GM21717 (cell line): ENCODE results near the gene FOXP1.
"Not testable (repeated sequence)": the region's sequence is repeated elsewhere in the genome, so short reads cannot be mapped to it uniquely, and the experiment has no call there.

ENCODE experiments used
- ATAC-seq: cut with Tn5 transposase; IDR thresholded peaks from one replicate; pipeline ENCODE4 v1.9.1; 2021; ENCODE audit warnings: mild to moderate bottlenecking, moderate library complexity; ENCODE audit not compliant: unreplicated experiment

Gene FOXP1

DNA sequence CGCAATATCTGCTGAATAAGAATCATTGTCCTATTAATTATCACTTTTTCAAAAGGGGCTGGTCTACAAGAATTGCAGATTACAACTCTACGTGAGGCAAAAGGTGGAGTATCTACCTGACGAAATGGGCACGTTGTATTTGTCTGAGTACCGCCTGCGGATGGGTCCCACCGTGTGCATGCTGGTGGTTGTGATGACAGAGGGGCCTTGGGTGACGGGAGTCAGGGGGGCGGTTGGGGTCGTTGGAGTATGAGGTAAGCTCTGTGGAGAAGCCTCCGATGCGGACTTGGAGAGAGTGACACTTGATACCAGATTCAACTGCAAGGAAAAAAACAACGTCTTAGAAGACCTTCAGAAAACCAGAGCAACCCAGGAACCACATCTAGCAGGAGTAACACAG lies 605.8 kb downstream of the FOXP1 start:
- no peak for ATAC-seq

DNA sequence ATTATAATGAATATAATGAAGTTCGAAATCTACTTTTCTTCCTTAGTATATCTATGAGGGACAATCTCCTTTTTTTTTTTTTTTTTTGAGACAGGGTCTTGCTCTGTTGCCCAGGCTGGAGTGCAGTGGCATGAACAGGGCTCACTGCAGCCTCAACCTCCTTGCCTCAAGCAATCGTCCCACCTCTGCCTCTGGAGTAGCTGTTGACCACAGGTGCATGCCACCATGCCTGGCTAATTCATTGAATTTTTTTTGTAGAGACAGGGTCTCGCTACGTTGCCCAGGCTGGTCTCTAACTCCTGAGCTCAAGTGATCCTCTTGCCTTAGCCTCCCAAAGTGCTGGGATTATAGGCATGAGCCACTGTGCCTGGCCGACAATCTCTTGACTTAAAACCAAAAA lies 607.5 kb downstream of the FOXP1 start:
- ATAC-seq: not testable (repeated sequence)

DNA sequence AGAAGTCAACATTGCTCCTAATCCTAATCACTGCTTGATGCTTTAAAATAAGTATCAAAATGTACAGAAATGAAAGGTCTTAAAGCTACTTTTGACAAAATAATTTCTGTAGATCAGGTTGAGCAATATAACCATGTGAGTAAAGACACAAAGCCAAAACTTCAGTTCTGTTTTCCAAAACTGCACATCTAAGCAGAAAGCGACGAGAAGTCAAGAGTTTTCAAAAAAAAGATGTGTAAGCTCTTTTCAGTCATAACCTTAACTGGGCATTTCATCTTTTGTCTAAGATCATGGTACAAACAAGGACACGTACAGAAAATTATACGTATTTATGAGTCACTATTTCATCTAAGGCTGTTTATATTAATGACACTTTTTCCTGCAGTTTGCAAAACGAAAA lies 608.8 kb downstream of the FOXP1 start:
- no peak for ATAC-seq

DNA sequence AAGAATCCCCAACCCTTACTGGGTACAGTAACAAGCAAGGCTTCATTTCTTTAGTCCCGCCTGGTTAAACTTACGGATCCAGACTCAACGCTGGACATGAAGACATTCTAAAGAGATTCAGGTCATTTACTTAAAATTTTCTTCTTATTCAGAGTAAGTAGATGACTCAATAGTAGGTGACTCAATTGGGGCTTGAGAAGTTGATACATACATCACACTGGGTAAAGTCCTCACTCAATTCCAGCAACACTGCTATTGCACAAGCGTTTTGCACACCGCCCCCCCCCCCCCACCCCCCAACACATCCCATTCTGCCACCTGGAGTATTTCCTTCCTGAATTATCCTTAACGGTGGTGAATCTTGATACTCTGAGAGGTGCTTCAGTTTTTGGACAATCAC lies 610.0 kb downstream of the FOXP1 start:
- no peak for ATAC-seq

DNA sequence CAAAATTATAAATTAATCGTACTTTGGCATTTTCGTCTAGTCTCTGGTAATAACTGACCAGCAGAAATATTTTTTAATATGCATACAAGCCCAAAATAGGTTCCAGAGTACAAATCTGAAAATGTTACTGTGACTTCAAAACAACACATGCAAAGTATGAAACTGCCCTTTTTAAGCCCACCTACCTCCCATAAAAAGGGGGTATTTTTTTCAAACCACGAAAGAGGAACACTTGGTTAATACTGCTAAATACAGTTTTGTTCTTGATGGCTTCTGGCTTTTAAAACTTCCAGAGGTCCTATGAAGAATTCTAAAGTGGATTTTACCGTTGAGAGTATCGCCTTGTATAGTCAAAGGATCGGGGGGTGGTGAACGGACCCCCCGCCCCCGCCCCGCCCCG lies 610.7 kb downstream of the FOXP1 start:
- no peak for ATAC-seq

DNA sequence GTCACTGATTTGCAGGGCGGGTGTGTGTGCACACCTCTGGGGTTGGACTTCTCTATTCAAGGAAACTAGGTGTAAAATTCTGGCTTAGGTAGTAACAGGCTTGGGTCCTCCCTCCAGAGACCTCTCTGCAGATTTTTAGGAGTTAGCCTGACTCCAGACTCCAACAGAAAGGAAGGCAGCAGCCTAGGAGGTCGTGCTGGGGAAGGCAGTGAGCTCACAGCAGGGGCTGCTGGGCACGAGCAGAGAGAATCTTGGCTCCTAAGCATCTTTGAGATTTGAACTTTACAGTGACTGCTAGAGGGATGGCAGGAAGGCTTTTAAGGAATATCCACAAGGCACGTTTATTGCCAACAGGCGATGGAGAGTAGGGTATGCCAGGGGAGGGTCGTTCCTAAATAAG lies 612.6 kb downstream of the FOXP1 start:
- no peak for ATAC-seq

DNA sequence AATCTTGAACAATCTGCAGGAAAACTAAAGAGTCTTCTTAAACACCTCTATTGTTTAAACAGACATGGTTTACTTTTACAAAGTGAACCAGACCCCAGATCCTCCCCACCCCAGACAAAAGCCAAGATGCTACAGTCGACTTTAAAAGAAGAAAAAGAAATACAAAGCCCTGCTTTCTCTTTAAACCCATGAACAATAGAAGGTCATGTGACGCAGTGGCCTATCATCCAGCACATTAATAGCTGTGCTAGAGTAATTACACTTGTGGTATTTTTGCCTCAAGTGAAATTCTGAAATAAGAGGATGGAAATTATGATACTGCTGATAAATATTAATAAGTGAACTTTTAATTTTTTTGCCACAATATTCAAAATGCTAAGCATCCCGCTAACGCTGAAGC lies 613.4 kb downstream of the FOXP1 start:
- no peak for ATAC-seq

DNA sequence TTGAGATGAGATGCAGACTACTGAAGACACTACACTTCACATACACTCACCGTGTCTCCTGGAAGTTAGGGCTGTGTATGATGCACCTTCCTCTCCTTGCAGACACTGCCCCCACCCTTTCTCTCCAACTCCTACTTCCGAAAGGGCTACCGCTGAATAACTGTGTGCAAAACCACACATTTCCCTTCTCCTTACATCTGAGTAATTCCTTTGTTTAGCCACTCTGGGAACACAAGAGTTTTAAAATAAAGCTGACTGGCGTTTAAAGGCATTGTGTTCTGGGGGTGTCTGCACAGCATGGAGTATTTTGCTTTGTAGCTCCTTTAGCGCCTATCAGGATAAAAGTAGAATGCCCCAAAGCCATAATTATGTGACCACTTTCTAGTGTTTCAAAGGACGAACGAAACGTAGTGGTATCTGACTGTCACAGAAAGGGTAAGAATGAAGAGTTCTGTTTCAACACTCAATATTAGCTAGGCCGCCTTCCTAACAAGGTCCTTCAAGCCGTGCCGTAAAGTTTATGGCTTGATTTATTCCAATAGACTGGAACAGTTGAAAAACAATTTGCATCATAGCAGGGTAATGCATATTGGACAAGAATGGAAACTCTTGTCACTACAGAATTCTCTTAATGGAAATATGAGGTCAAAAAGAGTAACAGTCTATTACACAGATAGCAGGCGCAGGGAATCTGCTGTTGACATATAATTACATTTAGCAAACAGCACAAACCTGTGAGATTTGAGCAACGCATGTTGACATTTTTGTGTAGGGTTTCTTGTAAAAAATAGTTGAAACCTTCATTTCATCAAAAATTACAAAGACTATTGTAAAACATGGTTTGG lies 619.9 kb downstream of the FOXP1 start:
- ATAC-seq: no peak

DNA sequence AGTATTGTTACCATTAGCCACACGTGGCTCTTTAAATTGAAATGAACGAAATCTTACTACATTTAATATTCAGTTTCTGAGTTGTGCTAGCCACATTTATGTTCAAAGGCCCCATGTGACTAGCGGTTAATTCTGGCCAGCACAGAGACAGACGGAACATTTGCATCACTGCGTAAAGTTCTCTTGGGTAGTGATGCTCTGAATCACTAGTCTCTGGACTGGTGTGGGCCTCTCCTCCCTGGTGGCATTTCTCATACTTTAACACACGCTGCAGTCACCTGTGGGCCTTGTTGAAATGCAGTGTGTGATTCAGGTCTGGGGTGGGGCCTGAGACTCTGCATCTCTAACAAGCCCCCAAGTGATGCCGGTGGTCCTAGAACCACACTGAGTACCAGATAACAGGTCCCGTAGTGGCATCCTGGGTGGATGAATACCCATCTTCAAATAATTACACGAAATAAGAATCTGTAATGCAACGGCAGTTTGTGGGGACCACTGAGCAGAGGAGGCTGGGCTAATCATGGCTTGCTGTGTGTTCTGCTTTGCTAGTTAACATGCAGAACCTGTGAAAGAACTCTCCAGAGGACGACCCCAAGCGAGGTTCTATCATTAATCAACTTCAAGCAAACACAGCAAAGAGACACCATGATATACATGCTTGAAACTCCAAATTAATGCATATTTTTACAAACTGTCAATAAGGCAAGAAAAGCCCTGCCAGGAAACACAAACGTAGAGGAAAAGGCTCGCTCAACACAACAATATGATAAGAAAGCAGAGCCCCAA lies 623.8 kb downstream of the FOXP1 start:
- ATAC-seq: no peak

DNA sequence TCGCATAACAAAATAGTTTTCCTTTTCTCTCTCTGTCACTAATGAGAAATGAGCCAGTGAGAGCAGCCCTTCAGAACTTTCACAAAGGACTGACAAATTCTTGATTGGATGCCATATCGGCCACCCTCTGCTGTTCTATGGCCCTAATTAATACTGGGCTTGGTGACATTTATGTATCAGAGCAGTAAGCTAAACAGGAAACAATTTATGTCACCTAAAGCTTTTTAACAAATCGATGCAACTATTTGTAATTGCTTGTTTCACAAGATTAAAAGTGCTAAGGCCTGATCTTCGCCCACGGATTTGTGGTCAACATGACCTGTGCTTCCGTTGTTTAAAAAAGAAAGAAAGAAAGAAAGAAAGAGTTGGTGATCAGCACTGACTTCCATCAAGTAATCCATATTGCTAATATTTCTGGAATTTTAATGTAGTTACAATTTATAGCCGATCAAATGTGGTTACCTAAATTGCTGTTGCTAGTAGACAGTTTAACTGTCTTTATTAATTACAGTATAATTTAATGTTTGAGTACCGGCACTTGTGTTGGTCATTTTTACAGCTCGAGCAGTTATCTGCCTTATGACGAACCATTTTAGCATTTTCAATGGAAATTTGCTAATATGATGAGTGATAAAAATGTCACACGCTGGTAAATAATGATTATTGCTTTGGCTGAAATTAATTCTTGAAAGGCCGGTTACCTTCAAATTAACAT lies 631.3 kb downstream of the FOXP1 start:
- no peak for ATAC-seq

DNA sequence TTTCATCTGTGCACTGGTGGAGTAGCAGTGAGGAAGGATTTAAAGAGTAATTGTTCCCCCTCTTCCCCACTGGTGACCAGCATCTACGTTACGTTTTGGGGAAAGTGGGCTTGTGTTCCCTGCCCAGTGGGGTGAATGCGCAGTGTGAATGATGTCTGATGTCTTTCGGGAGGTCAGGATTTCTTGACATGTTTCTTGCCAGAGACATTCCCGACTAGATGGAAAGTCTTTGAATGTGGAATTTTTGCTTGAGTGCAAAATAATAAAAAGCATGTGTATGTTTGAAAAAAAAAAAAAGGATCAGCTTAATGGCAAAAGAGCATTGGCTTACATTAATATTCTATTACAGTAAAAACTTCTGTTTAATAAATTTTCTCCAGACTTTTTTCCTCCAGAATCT lies 632.2 kb downstream of the FOXP1 start:
- no peak for ATAC-seq

DNA sequence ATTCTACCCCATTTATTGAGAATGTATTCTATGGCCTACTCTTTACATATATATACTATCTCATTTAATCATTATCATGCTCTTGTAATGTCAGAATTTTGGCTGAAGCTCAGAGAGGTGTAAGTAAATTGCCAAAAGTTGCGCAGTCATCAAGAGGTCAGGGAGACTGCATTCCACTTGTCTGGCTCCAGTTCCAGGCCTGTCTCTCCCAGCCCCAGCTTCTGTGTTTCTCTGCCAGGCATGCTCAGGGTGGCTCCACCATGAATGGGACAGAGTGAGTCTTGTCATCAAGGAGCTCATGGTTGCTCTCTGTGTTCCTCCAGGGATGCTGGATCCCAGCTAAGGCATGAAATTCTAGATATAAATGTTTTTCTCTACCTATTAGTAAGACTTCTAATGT lies 635.9 kb downstream of the FOXP1 start:
- ATAC-seq: no peak

DNA sequence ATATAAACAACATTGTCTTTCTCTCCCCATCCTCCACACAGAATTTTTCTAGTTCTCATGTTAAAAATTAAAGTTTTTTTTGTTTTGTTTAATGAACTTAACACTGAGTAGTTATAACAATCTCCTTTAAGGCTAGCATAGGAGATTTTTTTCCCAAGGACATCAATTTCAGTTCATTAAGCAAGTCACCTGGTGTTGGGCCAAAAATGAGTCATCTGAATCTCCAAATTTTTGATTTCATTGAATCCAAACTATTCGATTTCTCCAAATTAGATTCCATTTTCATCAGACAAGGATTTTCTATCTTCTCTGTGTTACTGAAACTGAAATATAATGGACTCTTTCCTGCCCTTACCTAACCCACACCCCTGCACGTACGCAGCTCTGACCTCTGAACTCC lies 639.6 kb downstream of the FOXP1 start:
- no peak for ATAC-seq

DNA sequence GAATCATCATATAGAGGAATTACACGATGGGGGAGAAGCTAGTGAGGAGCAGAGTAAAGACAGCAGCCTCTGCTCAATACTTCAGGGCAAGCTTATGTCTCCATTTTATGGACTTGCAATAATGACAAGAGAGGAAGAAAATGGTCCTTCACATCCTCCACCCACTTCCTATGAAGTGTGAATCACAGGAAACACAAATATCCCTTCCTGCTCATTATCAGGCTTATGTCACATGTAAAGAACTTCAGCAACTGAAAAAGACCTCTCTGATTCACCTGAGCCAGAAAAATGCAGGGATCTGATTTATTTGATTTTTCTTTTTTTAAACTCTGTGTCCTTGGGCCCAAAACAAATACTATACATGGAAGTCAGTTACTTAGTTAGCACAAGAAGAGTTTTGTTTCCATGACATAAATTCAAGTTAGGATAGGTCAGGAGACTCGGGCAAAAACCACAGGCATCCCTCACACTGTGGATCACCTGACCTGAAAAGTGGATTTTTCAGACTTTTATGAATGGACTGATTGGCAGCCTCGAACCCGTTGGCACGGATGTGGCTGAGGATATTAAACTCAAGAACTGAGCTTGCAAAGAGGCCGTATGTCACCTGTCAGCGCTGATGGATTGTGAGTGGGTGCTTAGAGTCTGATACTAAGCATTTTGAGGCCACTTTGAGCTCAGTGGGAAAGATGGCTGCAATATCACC lies 650.3 kb downstream of the FOXP1 start:
- no peak for ATAC-seq

DNA sequence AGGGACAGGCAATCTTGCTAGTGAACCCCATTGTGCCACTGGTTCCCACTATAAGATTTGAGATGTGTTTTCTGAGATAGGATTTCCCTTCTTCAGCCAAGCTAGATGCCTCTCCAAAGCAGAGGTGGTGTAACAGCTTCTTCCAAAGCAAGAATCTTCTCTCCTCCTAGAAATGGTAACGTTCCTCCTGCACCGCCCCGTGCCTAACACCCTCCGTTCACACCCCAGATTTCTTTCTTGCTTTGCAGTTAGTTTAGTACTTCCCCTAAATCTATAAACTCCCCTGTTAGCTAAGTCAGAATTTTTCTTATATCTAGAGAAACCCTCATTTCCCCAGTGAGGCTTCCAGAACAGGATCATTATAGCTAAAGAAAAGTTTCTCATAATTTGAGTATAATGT lies 653.5 kb downstream of the FOXP1 start:
- ATAC-seq: no peak

DNA sequence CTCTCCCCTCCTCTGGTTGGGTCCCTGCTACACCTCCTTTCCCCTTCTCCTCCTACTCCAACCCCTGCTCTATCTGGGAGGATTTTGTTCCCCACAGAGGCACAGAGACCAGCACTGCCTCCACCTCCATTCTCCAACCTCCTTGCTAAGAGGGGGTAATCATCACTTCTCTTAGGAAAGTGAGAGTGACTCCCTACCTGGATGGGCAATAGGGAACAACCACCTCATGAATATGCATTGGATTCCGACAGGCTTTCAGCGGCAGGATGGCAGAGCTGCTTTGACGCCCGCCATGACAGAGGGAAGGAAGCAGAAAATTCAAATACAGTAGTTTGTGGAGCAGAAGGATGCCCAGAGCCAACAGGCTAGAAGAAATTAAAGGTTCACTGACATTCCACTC lies 656.3 kb downstream of the FOXP1 start:
- no peak for ATAC-seq

DNA sequence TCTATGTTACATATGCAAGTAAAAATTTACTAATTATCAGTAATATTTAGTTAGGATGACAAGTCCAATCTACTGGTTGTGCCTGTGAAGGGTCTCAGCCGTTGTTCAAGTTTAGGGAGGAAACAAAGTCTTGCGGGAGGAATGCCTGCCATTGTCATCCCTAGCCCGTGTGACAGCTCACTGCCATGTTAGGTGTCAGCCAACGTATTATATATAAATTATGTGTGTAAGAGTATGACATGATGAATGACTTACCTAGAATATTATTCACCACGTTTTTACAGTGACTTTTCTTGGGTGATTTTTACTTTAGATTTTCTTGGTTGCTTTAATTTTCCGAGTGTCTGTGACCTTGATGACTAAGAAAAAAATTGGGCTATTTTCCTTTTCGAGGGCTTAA lies 656.7 kb downstream of the FOXP1 start:
- ATAC-seq: no peak

DNA sequence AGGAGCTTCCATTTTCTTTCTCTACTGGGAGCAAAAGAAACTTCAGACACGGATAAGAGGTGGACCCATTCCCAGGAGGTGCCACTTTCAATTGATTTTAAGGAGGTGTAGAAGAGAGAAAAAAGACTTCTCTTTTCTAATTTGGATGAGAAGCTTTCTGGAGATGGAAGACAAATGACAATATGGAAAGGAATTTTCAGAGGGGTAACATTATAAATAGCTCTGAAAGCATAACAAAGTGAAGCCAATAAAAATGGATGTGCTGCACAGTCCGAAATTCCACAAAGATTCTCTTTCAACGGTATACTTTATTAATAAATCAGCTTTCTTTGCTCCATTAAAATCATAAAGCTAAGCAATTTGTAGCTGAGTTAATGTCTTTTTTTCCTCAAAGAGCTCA lies 663.9 kb downstream of the FOXP1 start:
- no peak for ATAC-seq

DNA sequence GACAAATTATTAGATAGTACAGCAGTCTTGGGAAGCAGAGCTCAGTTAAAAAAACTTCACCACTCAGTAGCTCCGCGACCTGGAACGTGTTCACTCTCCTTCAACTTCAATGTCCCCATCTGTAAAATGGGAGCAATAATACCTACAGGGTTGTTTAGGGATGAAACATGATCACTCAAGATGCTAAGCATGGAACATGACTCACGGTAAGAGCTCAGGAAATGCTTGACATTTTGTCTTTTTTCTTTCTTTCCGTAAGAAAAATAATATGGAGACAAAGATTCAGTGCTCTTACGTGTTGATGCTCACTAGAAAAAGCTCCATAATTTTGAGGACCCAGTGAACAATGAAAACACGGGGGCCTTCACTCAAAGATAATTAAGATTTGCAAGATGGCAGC lies 664.4 kb downstream of the FOXP1 start:
- no peak for ATAC-seq

DNA sequence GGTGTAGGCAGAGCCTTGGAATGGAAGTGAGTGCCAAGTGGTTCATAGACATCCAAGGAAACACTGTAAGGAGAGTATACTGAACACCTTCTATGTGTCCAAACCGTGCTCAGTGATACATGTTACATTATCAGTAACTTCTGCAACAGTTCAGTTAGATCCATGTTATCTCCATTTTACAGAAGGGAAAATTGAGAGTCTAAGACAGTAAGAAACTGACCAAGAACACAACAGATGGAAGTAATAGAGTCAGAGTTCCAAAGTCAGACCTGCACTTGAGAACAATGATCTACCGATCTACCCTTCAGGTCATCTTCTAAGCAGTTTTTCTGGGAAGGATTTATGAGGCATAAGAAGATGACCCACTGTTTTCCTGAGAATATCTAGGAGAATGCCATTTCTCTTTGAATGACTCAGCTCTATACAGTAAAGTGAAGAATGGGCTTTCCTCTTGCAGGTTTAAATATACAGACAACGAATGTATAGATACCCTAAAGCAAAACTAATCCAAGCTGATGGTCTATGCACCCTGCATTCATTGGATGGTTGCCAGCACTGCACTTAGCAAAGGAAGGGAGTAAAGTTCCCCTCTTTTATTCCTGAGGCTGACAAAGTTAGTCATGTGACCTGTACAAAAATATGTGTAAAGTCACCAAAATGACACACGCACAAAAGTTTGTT lies 667.0 kb downstream of the FOXP1 start:
- no peak for ATAC-seq

DNA sequence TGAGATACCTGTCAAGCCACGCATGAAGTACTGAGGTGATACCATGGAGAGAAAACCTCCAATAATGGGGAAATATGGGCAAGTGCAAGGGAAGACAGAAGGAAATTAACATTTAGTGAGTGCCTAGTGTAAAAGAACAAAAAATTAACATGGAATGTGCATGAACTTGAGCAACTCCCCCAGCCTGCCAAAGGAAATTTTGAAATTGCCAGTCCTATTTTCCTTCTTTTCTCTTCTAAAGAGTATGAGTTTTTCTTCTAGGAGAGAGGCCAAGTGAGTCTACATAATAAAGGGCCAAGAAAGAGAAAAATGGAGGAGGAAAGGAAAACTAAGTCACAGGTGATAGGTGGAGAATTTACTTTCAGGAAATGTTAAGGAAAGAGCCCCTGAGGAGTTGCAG lies 668.7 kb downstream of the FOXP1 start:
- ATAC-seq: no peak
